Fibroblast of villous mesenchyme (primary cell): Measurements from ENCODE around the gene GRIA1. TPM values are rescaled to one million over a fixed set of nuclear protein-coding genes. Genes with fewer than 3 reads are reported as not detected.
A peak's percentile ranks its signal among the peaks of the same experiment; 100 is the strongest.
"Not testable (repeated sequence)": the region's sequence is repeated elsewhere in the genome, so short reads cannot be mapped to it uniquely, and the experiment has no call there.

Experiments
- DNase-seq: peaks from one replicate; pipeline ENCODE4 v3.0.0-alpha.2; 2010; ENCODE audit warnings: low read depth
- H3K4me3 ChIP-seq: 2 replicates; pipeline ENCODE4 v1.5.1; 2011; ENCODE audit warnings: low read depth, mild to moderate bottlenecking, low read length
- small RNA-seq: library from RNA; depleted of rRNA; stranded (forward); fragments of <200 nt; gene quantifications from one replicate; pipeline ENCODE3, GENCODE V24; 2012
- total RNA-seq: library from RNA; depleted of rRNA; stranded (reverse); fragments of >200 nt; gene quantifications from 2 replicates; pipeline ENCODE4 v1.2.3, GENCODE V29; 2012
- TF ChIP-seq, protein P1 (sequence below): IDR thresholded peaks from 2 replicates; pipeline ENCODE4 v1.5.1; 2012; ENCODE audit warnings: low read depth, mild to moderate bottlenecking, low read length; ENCODE audit not compliant: insufficient read depth

GRIA1 gene
- total RNA-seq, 1 donor = 22.5 TPM

- TF ChIP-seq, protein P1, sequence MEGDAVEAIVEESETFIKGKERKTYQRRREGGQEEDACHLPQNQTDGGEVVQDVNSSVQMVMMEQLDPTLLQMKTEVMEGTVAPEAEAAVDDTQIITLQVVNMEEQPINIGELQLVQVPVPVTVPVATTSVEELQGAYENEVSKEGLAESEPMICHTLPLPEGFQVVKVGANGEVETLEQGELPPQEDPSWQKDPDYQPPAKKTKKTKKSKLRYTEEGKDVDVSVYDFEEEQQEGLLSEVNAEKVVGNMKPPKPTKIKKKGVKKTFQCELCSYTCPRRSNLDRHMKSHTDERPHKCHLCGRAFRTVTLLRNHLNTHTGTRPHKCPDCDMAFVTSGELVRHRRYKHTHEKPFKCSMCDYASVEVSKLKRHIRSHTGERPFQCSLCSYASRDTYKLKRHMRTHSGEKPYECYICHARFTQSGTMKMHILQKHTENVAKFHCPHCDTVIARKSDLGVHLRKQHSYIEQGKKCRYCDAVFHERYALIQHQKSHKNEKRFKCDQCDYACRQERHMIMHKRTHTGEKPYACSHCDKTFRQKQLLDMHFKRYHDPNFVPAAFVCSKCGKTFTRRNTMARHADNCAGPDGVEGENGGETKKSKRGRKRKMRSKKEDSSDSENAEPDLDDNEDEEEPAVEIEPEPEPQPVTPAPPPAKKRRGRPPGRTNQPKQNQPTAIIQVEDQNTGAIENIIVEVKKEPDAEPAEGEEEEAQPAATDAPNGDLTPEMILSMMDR = no peak
- peak; percentile 66 for DNase-seq
- H3K4me3 ChIP-seq = no peak overlapping the region
Measured at GRCh38 chr5:153831973-153832372, 341.5 kb downstream of the GRIA1 start.

DNA sequence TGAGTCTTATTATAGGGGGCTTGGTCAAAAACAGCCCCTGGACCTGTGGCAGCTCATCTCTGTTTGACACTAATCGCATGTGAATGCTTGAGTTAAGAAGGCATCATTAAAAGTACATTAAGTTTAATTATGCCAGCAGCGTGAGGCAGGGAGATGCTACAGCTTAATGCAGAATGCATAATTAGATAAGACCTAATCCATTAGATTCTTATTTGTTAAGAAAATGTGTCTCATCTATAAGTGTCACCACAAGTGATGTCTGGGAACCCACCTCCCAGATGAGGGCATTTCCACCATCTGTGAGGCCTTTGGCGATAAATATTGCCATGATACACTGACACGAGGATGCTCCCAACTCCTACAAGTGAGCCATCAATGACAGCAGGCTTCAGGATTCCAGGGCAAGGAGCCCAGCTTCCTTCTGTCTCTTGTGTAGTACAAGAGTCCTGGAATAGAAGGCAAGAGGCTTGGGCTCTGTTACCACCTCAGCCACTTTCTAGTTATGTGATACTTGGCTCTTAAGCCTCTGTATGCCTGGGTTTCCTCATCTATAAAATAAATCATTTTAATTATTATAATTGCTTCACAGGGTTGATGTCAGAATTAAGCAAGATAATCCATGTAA is 345.5 kb downstream of the GRIA1 start:
- peak; percentile 20 for DNase-seq
- H3K4me3 ChIP-seq = no peak overlapping the region
- TF ChIP-seq, protein P1 = no peak

DNA sequence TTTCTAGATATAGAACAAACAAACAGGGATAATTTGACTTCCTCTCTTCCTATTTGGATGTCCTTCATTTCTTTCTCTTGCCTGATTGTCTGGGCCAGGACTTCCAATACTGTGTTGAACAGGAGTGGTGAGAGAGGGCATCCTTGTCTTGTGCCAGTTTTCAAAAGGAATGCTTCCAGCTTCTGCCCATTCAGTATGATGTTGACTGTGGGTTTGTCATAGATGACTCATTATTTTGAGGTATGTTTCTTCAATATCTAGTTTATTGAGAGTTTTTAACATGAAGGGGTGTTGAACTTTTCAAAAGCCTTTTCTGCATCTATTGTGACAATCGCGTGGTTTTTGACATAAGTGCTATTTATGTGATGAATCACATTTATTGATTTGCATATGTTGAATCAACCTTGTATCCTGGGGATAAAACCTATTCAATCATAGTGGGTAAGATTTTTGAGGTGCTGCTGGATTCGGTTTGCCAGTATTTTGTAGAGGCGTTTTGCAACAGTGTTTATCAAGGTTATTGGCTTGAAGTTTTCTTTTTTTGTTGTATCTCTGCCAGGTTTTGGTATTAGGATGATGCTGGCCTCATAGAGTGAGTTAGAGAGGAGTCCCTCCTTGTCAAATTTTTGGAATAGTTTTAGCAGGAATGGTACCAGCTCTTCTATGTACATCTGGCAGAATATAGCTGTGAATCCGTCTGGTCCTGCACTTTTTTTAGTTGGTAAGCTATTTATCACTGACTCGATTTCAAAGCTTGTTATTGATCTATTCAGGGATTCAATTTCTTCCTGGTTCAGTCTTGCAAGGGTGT is 359.0 kb downstream of the GRIA1 start:
- not testable (repeated sequence) for H3K4me3 ChIP-seq, DNase-seq

GRCh38 chr5:153860195-153860886 is 369.9 kb downstream of the GRIA1 start:
- H3K4me3 ChIP-seq = no peak overlapping the region
- DNase-seq = peak; percentile 14
- TF ChIP-seq, protein P1 = no peak

DNA sequence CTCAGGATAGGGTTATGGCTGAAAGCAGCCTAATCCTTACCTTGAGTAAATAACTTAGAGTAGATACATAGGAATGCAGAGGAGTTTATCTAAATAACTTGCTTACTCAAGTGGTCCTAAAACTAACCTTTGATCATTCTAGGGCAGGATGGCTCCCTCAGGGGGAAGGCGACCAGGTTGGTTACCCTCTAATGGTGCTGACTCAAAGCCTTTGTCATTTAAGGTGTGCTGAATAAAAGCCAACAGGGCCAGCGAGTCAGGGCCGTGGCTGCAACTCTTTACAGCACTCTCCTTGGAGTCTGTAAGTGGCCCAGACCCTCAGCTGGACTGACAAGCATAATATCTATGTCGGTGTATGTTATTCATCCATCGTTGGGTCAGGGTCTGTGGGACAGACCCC is 372.4 kb downstream of the GRIA1 start:
- DNase-seq, H3K4me3 ChIP-seq: not testable (repeated sequence)

Small RNAs within 50 kb of the gene (small RNA-seq; reads per million reads assigned to genes)
- not detected for gene RN7SL177P
